GM12874 (cell line): Measurements from ENCODE around the gene HIVEP2.

Experiments
- TF ChIP-seq, protein P1 (sequence below): IDR thresholded peaks from 2 replicates; pipeline ENCODE4 v1.5.1; 2011; ENCODE audit warnings: low read depth, mild to moderate bottlenecking, control low read depth, low read length, moderate library complexity; ENCODE audit not compliant: insufficient read depth

Gene HIVEP2

DNA sequence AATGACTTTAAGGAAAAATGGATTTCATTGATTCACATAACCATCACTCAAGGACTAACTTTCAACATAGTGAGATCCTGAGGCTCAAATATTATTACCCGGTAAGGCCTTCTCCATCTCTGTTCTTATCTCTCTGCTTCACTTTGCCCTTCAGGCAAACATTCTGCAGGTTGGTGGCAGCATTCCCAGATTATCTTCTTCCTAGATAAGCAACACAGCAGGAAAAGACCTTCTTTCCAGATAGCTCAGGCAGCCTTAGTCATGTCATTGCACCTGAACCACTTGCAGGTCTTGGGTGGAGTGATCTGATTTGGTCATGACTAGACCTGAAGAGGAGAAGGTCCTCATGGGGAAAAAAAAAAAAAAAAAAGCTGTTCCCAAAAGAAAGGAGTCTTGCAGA lies 5.3 kb upstream of the HIVEP2 start:
- TF ChIP-seq, protein P1, sequence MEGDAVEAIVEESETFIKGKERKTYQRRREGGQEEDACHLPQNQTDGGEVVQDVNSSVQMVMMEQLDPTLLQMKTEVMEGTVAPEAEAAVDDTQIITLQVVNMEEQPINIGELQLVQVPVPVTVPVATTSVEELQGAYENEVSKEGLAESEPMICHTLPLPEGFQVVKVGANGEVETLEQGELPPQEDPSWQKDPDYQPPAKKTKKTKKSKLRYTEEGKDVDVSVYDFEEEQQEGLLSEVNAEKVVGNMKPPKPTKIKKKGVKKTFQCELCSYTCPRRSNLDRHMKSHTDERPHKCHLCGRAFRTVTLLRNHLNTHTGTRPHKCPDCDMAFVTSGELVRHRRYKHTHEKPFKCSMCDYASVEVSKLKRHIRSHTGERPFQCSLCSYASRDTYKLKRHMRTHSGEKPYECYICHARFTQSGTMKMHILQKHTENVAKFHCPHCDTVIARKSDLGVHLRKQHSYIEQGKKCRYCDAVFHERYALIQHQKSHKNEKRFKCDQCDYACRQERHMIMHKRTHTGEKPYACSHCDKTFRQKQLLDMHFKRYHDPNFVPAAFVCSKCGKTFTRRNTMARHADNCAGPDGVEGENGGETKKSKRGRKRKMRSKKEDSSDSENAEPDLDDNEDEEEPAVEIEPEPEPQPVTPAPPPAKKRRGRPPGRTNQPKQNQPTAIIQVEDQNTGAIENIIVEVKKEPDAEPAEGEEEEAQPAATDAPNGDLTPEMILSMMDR, result no peak

DNA sequence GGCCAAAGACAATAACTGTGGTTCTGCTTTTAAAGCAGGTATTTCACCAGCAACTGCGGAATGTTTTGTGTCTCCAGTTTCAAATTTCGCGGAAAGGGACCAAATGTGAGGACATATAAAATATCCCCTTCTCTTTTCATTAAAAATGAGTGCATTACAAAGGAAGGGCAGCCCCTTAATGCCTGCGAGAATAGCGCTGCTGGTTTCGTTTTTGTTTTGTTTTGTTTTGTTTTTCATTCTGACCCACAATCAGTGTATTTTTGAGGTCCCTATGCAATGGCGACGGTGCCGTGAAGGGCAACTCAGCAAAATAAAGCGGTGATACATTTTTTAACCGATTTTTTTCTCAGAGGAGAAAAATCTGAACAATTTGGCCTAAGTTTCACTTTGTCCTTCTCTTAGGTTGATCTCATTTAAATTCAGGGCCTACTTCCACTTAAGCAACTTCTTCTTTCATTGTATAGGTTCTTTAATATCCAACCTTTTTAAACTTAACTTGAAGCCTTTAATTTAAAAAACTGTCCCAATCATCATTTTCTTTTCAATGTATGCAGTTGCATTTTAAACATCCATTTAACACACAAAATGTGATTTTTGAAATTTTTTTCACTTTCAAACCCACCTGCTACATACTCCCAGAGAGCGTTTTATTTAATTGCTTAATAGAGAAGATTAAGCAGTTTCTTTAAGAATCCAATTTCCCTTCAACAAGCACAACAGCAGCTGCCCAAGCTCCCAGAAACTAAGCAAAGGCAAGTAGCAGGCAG lies 2.9 kb upstream of the HIVEP2 start:
- TF ChIP-seq, protein P1, result no peak

DNA sequence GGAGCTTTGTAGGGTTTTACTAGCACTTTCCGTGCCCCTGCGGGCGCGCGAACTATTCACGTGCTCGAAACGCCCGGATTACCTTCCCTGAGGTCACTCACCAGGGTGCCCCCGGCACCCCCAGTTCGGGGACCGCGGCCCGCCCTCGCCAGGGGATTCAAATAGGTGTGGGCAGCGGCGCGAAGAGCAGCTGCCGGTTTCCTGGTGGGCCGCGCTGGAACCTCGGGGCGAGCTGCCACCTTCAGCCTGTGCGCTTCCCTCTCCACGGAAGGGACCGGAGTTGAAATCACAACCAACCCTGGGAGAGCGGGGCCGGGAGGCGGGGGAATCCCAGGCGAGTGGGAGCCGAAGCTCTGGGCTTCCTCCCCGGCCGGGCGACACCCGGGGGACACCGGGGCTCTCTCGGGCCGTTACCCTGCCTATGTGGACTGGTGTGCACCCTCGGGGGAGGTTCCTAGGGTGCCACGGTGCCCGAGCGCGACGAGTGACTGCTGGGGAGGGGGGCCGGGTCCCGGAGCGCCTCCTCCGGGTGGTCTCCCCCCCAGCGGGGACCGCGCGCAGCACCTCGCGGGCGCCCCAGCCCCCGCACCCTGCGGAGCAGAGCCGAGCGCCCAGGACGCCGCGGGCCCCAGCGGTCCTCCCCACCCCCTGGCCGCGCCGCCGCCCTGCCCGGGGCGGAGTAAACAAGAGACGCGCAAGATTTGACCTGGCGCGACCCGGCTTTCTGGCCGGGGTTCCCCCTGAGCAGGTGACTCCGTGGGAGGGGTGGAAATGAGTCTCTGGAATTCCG lies 2.1 kb upstream of the HIVEP2 start:
- TF ChIP-seq, protein P1, result no peak

DNA sequence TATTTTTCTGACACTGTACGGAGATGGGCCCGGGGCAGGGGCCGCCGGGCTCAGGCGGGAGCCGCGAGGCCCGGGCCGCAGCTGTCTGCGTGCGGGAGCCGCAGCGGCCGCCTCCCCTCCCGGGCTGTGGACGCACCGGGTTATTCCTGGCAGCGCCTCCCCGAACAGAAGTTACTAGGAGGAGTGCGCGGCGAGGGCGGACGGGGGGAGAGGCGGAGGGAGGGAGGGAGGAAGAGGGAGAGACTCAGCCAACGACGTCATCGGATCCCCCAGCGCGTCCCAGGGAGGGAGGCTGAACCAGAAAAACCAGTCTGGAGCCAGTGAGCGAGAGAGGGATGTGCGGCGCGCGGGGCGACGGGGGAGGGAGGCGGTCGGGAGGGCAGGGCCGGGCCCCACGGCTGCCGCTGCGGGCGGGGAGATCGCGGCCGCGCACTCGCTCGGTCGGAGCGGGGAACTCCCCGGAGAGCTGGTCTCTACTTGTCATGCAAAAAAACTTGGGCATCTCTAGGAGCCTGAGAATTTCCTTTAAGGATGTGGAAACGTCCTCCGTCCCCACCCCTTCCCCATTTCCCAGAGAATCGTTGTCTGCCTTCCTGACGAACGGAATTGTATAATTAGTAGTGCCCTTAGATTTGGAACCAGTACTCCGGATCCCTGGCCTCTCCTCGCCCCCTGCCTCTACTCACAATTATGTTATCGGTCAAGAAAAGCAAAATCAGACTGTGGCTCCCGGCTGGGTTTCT lies 1.4 kb upstream of the HIVEP2 start:
- TF ChIP-seq, protein P1, result no peak

DNA sequence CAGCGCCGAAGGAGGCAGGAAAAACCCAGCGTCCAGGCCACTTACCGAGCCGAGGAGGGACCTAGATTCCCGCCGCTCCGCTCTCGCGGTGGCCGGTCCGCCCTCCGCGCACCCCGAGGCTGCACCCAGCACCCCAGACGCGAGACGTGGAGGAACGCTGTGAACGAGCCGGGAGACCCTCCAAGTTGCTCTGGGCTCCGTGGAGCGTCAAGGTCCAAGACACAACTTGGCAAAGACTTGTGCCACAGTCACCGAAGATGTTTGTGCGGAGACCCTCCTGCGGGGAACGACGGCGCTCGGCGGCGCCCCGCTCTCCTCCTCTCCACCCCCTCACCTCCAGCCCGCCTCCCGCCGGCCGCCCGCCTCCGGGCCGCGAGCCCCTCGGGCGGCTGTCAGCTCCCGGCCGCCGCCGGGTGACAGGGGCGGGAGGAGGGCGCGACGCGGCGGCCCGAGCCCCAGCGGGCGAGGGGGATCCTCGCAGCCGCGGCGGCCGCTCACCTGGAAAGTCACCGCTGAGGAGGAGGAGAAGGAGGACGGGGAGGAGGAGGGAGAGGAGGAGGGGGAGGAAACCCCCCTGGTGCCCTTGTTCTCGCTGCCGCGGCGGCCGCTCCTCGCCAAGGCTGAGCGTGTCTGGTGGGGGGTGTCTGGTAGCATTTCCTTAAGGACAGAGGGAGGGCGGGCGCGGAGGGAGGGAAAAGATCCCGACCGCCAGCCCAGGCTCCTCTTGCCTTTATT lies 637 bp upstream of the HIVEP2 start:
- TF ChIP-seq, protein P1, result no peak

DNA sequence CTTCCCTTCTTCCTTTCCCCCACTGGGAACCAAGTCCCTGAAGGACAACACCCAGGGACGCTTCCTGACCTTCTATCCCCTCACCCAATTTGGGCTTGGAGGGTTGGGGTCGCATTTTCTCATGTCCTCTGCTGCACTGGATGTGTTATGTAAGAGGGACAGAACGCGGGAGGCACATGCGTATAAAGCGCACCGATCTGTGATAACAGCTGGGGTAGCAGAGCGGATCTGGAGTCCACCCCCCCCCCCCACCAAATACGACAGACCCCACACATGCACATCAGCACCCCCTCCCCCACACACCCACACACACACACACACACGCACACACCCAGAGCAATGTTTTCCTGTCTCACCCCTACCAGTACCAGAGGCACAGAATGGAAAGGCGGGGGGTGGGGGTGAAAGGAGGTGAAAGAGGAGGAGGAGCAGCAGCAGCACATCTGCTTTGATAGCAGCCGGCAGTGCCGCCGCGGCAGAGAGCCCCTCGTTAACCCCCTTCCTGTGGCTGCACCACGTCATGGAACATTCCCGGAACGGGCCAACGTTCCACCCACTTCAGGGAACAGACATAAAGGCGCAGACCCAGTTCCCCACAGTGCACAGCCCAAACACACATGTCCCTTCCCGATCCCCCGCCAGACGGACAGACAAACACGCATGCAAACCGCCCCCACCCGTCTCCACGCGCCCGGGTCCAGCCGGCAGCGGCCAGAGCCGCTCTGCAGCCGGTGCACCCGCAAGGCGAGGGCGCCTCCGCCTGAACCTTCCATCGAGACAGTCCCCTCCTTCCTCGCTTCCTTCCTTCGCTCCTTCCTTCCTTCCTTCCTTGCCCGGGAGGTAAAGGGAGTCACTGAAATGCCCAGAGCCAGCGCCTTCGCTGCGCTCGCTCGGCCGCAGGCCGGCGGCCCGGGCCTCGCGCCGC lies 590 bp downstream of the HIVEP2 start:
- TF ChIP-seq, protein P1, result no peak
